GM18907 (cell line): ENCODE results near the gene PABPN1L.

ENCODE experiments used
- ATAC-seq: cut with Tn5 transposase; IDR thresholded peaks from one replicate; pipeline ENCODE4 v1.9.1; 2021; ENCODE audit warnings: mild to moderate bottlenecking, moderate library complexity; ENCODE audit not compliant: unreplicated experiment

The PABPN1L gene, protein sequence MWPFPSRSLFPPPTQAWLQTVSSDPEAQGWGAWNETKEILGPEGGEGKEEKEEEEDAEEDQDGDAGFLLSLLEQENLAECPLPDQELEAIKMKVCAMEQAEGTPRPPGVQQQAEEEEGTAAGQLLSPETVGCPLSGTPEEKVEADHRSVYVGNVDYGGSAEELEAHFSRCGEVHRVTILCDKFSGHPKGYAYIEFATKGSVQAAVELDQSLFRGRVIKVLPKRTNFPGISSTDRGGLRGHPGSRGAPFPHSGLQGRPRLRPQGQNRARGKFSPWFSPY

DNA sequence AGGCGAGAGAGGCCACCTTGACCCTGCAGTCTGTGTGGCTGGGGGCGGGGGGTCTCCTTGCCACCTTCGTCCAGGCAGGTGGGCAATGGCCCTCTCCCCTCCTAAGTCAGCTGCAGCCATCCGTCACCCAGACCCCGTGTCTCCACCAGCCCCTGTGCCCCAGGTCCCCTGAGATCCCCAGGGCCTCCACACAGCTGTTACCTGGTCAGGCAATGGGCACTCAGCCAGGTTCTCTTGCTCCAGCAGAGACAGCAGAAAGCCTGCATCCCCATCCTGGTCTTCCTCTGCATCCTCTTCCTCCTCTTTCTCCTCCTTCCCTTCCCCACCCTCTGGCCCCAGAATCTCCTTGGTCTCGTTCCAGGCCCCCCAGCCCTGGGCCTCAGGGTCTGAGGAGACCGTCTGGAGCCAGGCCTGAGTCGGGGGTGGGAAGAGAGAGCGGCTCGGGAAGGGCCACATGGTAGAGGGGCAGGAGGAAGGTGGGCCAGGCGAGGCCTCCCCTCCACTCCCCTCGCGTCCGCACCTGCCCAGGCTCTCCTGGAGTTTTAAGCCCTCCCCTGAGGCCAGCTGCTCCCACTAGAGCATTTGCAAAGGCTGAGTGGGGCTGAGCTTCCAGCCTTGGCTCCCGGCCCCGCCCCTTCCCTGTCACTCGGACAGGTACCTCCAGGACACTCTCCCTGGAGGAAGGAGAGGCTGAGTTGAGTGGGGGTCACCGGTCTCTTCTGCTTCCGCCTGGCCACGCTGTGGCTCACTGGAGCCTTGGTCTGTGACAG lies at the start of gene PABPN1L:
Gene PABPN1L (minus strand): TSS at position 510 of the 770 bp plus-strand sequence. CDS start 54 bp downstream, at position 456.
- ATAC-seq, result no peak

DNA sequence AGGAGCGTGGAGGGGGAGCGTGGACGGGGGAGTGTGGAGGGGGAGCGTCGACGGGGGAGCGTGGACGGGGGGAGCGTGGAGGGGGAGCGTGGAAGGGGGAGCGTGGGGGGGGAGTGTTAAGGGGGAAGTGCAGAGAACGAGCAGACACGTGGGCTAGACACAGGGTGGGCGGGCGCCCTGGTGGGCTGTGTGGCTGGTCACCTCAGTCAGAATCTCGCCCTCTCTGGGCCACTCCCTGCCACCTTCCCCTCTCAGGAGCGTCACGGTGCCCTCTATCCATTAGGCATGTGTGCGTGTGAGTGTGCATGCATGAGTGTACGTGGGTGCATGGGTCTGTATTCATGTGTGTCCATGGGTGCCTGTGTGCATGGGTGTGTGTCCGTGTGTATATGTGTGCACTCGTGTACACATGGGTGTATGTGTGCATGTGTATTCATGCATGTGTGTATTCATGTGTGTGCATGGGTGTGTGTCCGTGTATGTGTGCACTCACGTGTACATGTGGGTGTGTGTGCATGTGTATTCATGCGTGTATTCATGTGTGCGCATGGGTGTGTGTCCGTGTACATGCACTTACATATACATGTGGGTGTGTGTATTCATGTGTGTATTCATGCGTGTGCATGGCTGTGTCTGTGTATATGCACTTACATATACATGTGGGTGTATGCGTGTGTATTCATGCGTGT lies 49.3 kb upstream of the PABPN1L start:
- no peak for ATAC-seq

DNA sequence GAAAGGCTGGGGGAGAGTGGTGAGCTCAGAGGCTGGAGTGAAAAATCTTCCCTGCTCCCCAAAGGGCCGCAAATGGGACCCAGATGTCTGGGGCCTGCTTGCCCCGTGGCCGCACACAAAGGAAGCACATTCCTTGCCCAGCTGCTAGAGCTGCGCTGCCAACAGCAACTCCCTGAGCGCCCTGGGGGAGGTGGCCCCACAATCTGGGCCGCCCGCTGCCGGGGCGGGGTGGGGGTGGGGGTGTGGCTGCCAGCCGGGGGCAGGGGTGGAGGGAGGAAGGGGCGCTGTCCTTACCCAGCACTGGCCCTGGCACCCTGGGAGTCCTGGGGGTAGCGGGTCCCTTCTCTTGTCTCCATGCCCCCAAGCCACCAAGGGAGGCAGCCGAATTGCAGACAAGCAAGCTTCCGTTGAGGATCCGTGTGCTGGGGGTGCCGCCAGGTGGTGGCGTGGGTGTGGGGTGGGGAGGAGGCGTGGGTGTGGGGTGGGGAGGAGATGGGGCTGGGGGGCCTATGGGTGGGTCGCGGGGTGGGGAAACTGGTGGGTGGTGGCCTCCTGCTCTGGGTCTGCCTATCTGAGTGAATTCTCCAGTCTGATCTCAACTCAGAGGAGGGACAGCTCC lies 48.4 kb upstream of the PABPN1L start:
- no peak for ATAC-seq

DNA sequence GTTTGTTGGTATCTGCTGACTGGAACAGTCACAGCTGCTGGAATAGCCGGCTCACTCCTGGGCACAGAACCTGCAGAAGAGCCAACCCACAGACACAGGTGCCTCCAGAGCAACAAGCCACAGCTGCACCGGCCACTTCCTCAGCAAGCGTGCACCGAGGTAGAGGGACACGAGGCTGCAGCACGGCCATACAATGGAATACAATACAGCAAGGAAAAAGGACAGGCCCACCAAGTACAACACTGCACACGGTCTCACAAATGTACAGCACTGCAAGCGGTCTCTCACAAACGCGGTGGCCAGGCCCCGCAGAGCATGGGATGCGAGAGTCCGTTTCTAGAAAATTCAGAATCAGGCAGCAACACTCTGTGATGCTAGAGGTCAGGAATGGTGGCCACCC lies 47.4 kb upstream of the PABPN1L start:
- ATAC-seq, result no peak

DNA sequence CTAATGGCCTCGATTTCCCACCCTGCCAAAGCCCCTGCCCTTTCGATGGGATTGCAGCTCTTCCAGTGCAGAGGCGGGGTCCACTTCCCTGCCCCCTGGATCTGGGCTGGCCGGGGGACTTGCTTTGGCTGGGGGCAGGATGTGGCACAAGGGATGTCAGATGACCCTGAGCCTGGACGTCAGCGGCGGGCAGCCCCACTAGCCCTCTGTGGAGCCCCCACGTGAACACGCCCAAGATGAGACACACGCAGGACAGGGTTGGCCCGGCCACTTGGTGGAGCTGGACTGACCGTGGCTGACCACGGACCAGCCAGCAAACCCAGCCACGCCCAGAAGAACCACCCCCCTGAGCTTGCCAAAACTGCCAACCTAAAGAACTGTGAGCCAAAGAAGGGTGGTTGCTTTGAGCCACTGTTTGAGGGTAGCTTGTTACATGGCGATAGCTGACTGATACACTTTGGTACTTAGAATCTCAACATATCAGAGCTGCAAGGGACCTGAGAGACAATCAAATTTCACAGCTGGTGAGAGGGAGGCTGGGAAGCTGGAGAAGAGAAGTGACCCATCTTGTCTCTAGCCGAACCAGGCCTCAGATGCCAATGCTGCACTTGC lies 46.6 kb upstream of the PABPN1L start:
- no peak for ATAC-seq

DNA sequence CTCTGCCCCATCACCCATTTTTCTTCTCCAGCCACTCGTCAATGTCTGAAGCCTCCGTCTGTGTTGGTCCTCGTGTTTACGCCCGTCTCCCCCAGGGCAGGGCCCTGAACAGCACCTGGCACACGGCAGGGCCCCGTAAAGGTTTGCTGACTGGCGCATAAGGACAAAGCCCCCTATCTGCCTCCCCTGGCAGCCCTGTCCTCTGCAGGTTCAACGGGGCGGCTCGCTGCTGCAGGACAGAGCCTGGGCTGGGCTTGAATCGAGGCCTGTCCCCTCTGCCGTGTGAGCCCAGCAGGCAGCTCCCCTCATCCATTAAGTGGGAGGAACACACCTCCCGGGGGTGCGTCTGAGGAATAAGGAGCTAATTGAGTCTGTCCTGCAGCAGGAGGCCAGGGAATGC lies 46.1 kb upstream of the PABPN1L start:
- no peak for ATAC-seq

DNA sequence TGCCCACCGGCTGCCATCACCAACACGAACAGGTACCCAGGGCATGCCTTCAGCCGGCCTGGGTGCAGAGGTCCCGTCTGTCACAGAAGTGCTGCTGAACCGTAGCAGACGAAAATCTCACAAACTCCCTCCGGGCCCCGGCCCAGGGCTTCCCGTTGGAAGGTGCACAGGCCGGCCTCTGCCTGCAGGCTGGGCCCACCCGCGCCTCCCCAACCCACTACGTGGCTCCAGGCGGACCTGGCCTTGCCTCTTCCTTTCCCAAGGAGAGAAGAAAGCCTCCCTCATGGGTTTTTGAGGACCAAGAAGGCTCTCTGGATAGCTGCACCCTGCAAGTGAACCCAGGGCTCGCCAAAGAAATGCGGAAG lies 45.5 kb upstream of the PABPN1L start:
- no peak for ATAC-seq

DNA sequence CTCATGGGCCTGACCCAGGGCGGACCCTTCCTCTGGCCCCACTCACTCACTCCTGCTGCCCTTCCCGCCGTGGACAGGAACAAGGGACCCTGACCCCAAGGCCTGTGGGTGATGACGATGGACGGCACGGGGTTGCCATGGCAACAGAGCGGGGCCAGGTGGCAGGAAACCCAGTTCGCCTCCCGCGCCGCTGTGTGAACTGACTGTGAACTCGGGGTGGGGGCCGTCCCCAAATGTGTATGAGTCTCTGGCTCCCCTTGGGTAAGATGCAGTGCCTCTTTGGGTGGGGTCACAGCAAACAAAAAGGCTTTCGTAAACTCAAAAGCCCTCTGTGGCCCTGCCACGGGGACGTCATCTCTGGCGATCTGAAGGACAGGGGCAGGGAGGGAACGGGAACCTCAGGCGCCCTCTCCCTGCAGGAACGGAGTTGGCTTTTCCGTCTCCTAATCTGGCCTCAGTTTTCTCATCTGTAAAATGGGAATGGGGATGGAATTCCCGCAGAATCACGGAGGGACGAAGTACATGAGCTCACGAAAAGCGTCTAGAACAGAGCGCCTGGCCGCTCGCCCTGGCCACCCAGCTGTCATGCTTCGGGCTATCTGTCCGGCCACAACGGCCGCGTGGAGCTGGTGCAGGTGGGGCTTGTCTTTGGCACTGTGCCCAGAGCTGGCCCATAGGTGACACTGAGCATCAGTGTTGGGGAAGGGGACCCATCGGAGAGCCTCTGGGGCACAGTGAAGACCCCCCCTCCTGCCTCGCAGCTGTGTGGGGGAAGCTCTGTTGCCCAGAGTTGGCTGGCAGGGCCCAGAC lies 44.9 kb upstream of the PABPN1L start:
- ATAC-seq, result no peak

DNA sequence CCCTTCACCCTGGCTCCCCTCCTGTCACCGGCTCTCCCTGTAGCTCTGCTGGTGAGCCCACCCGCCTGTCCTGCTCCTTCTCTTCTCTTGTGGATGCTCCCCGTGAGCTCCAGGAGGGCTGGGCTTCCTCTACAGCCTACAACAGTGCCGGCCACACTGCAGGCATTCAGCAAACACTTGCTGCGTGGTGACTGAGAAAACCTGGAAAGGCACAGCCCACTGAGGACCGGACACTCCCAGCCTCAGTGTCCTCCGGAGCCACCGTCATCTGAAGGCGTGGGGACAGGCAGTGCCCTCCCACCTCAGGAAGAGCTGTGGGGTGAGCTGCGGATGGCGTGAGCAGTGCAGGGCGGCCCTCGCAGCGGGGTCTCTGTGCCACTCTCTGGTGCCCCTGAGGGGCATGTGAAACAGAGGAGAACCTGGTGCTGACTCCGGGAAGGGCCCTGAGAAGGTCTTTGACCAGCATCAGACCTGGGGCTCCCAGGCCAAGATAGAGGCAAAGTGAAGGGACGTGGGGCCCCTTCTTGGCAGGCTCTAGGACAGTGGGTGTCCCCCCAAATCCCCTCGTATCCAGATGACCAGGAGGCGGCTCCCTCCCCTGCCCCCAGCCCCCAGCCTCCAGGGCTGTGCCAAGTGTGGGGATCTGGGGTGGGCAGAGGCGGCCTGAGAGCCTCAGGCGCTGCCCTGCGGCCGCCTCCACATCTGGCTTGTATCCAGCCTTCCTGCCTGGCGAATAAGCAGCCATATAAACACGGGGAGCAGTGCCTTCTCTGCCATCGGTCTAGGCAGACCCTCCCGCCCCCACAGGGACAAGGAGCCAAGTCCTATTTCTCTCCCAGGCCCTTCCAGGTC lies 44.0 kb upstream of the PABPN1L start:
- no peak for ATAC-seq

DNA sequence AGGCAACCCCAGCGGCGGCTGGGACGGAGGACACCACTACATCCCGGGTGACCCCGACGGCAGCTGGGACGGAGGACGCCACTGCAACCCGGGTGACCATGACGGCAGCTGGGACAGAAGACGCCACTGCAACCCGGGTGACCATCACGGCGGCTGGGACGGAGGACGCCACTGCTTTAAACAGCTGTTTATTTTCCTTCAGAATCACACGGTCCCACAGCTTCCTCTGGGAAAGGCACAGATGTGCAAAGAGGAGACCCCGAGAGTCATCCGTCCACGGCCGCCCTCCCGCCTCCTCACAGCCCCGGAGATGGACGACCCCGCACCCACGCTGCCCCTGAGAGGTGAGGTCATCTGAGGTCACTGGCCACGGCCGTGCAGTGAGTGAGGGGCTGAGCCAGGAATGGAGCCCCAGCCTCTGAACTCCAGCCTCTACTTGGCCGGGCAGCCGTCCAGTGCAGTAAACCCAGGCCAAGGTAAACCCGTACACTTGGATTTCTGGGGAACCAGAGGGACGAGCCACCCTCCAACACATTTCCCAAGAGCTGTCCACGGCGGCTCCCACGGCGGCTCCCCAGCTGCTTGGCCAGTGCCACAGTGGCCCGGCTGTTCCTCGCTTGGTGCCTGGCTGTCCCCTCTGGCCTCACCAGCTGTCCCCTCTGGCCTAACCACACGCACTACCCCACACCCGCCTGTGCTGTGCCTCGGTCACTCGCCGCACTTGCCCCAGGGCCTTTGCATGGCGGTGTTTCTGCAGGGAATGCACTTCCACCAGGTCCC lies 43.2 kb upstream of the PABPN1L start:
- no peak for ATAC-seq

DNA sequence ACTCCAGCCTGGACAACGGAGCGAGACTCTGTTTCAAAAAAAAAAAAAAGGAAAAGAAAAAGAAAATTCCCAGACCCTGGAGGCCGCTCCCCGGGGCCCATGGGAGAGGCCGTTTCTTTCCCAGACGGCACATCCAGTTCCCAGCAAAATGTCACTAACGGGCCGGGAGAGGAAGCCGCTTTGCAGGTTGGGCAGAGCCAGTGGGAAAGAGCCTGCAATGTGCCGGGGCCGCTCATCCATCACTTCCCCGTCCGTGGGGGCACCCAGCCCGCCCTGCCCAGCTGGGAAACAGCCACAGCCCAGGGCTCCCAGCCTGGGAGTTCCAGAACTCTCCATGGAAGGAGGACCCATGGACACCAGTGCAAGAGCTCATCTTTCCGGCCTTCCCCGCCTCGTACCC lies 41.8 kb upstream of the PABPN1L start:
- no peak for ATAC-seq

DNA sequence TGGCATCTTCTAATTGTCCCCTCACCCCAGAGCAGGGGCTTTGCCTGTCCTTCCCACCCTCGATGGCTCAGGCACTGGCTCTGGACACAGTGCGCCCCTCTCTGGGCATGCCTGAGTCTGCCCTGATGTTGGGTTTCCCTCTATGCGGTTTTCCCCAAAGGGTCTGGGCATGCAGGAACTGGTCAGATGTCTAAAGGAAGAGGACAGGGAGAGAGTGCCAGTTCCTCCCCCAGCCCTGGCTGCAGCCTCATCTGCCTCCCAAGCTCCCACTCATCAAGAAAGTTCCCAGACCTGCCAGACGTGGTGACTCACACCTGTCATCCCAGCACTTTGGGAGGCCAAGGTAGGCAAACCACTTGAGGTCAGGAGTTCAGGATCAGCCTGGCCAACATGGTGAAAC lies 41.3 kb upstream of the PABPN1L start:
- no peak for ATAC-seq

DNA sequence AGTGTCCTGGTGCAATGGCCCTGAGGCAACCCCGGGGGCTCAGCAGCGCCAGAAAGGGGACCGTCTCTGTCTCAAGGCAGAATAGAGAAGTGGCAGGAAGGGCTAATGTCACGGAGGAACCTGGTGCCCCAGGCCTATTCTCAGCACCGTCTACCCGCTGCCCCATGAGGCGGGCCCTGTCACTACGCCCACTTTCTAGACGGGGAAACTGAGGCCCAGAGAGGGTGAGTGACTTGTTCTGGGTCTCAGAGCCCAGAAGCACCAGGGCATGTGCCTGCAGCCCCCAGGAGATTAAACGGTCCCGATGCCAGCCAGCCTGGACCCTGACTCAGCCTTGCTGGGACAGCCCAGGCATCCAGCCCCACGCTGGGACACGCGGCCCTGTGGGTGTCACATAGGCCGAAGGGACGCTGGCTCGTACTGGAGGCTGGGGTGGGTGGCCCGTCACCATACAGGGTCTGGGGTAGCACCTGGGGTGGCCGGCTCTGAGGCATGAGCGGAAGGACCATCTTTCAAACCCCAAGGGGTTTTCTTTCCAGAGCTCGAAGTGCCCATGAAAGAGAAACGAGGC lies 40.2 kb upstream of the PABPN1L start:
- no peak for ATAC-seq

DNA sequence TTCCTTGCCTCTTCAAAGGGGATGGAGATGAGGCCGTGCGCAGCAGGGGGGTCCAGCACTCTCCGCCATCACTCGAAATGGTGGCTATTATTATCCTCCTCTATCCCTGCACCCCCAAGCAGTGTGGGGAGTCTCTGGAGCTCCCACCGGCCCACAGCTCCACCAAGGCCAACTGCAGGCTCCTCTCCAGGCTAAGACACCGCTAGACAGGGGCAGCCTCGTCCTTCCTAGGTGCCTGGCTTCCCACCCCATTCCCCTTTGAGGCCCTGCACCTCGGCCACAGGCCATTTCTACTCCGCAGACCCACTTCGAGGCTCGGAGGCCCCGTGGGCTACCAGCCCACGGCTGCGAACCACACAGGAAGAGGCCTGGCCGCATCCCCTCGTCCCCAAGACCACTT lies 39.6 kb upstream of the PABPN1L start:
- ATAC-seq, result no peak

DNA sequence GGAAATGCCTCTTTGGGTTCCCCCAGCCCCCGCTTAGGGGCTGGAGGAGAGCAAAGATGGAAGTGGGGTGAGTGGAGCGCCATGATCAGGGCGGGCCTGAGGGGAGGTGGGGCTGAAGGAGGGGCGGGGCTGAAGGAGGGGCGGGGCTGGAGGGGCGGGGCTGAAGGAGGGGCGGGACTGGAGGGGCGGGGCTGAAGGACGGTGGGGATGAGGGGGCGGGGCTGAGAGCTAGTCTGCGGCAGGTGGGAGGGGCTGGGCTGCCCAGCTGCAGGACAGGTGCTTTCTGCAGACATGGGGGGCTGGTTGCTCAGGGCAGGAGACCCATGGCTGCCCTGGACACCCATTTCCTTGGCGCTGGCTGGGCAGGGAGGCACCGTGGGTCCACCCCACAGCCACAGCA lies 39.1 kb upstream of the PABPN1L start:
- ATAC-seq, result no peak

DNA sequence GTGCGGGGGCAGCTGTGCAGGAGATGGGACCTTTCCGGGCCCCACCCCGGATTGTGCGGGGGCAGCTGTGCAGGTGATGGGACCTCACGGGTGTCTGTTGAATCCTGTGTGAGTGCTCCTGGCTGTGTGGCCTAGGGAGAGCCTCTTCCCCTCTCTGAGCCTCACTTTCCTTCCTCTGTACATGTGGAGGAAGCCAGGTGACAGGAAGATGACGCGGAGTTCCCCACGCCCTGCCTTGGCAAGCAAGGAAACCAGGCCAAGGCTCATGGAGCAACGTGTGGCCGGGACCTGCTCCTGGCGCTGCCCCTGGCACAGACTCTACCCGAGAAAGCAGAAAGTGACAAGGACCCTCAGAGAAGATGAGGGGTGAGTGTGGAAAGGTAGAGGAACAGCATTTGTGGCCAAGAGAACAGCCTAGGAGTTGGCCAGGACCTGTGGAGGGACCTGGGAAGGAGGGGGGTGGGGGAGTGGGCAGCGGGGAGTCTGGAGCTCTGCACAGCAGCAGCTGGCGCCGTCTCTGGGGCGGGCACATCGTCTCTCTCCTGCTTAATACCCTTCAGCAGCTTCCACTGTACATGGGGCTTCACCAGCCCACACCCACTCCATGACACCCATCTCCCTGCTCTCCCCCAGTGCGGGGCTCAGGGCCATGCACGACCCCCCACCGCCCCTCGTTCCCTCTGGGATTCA lies 38.4 kb upstream of the PABPN1L start:
- ATAC-seq, result no peak

DNA sequence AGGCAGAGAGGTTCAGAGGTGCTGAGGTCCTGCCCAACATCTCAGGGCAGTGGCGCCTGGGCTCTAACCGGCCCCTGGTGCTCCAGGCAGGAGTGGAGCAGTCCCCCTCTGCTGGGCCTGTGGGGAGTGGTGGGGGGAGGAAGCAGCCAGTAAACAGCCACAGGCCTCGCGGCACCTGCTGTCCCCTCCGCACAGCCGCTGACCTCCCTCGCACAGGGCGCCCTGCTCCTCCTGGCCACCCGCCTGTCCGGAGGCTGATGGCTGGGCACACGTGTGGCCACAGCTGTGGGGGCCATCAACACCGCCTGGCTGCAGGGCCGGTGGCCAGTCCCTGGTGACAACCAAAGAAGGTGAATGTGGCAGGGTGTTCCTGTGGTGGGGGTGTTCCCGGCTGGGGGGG lies 36.8 kb upstream of the PABPN1L start:
- ATAC-seq, result no peak

DNA sequence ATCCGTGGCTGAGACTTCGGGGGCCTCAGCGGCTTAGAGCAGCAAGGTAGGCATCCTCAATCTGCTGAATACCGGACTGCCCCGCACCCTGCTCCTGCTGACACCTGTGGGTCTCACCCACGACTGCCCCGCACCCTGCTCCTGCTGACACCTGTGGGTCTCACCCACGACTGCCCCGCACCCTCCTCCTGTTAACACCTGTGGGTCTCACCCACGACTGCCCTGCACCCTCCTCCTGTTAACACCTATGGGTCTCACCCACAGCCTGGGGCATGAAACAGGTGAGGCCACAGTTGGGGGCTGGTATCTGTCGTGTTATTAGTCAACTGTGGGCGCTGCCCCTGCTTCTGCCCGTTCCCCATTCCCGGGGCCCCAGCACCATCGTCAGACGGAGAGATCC lies 36.3 kb upstream of the PABPN1L start:
- ATAC-seq, result no peak
